ENCODE data around the gene RAP1B. TPM values are rescaled to one million over a fixed set of nuclear protein-coding genes. Genes with fewer than 3 reads are reported as not detected.

The RAP1B gene
- total RNA-seq, 4 donors from 2014 or later = 133 to 232 (median 193) TPM

GRCh38 chr12:68609998-68610369 is 715 bp upstream of the RAP1B start:
- Histone ChIP-seq H3K4me1 (peaks cover 24 to 34% of the 10 kb centered on the region in 2 donors), H3K27me3 (no peaks in the 10 kb centered on the region), H3K4me3 (replicated peaks in 1 of 3) (peak overlapping the region in 2 of 3 donors; percentile 68 to 70), H3K36me3 (no peaks in the 10 kb centered on the region), H3K27ac (peak overlapping the region; percentile 64 to 98 (median 95)), H3K9me3 (no peaks in the 10 kb centered on the region)
- WGBS, 2 donors = 5 to 7% methylated on average over 11 of the region's 11 CpGs
- DNase-seq = peak in 1 of 2 donors; percentile 8
- intact Hi-C loops (cut with DNase I) = loop anchor here (10.0 kb wide), 1 partner anchor 245 kb away; no protein-coding TSS in a partner anchor
- TF ChIP-seq POLR2A (IDR thresholded peaks at IDR 0.05) (no peak), CTCF (IDR thresholded peaks at IDR 0.05) (no peak)

- TF ChIP-seq POLR2A (IDR thresholded peaks at IDR 0.05) (peak in 1 of 2 donors; percentile 60), CTCF (IDR thresholded peaks at IDR 0.05) (no peak)
- WGBS, 2 donors = 0% methylated on average over 19 to 29 of the region's 72 CpGs
- Histone ChIP-seq H3K27ac (peak overlapping the region; percentile 95 to 98 (median 95)), H3K9me3 (no peaks in the 10 kb centered on the region), H3K4me1 (peaks cover 36 to 40% of the 10 kb centered on the region in 2 donors), H3K36me3 (no peaks in the 10 kb centered on the region), H3K27me3 (no peaks in the 10 kb centered on the region), H3K4me3 (replicated peaks in 1 of 3) (peak overlapping the region; percentile 66 to 91 (median 68))
- peak; percentile 60 to 67 for DNase-seq
- intact Hi-C loops (cut with DNase I) = loop anchor here (10.0 kb wide), 1 partner anchor 246 kb away; no protein-coding TSS in a partner anchor
Observed at GRCh38 chr12:68611094-68611805, 551 bp downstream of the RAP1B start.

DNA sequence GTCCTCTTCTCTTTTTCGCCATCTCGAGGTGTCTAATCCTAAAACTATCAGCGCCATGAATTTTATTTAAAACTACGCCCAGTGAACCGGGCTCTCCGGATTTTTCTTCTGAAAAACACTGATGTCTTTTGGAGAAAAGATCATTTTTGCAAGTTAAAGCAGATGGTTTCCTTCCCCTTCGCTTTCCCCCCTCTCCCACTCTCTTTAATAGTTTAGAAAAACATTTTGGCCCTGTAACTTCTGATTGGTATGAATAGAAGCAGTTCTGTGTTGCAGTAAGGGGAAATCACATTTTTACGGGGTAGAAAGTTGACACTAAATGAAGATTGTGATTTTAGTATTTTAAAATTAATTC is 1.1 kb downstream of the RAP1B start:
- intact Hi-C loops (cut with DNase I) = loop anchor here (10.0 kb wide), 1 partner anchor 247 kb away; no protein-coding TSS in a partner anchor
- peaks cover 36 to 40% of the 10 kb centered on the region in 2 donors for H3K4me1 ChIP-seq
- TF ChIP-seq POLR2A (IDR thresholded peaks at IDR 0.05) (no peak), CTCF (IDR thresholded peaks at IDR 0.05) (no peak)

DNA sequence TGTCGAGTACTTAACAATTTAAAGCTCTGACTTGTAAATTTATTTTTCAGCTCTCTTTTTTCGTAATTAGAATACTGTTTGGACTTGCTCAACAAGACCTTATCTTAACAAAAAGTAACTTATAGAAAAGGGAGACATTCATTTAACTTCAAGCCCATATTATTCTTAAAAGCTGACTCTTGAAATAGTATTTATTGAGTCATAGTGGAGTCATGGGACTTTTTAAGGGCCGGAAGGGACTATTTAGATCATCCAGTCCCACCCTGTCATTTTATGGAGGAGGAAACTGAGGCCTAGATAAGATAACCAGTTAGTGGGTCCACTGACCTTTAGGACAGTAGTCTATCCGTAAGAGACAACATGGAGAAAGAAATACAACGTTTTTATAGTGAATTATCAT is 1.5 kb downstream of the RAP1B start:
- H3K4me1 ChIP-seq = peaks cover 36 to 40% of the 10 kb centered on the region in 2 donors
- TF ChIP-seq POLR2A (IDR thresholded peaks at IDR 0.05) (no peak), CTCF (IDR thresholded peaks at IDR 0.05) (no peak)
- DNase-seq = no peak
- H3K4me3 ChIP-seq (replicated peaks in 1 of 3) = peak overlapping the region in 2 of 3 donors; percentile 68 to 91
- 21 to 33% methylated on average over 5 of the region's 5 CpGs for WGBS, 2 donors
- intact Hi-C loops (cut with DNase I) = loop anchor here (10.0 kb wide), 1 partner anchor 247 kb away; no protein-coding TSS in a partner anchor
- peak overlapping the region; percentile 95 to 98 (median 95) for H3K27ac ChIP-seq
- no peaks in the 10 kb centered on the region for H3K27me3 ChIP-seq
- H3K9me3 ChIP-seq = no peaks in the 10 kb centered on the region
- H3K36me3 ChIP-seq = no peaks in the 10 kb centered on the region

More for the DNA sequence above, 1.1 kb downstream of the RAP1B start:
- H3K9me3 ChIP-seq = no peaks in the 10 kb centered on the region
- DNase-seq = no peak
- H3K4me3 ChIP-seq (replicated peaks in 1 of 3) = peak overlapping the region; percentile 66 to 91 (median 68)
- no peaks in the 10 kb centered on the region for H3K36me3 ChIP-seq
- no peaks in the 10 kb centered on the region for H3K27me3 ChIP-seq
- H3K27ac ChIP-seq = peak overlapping the region; percentile 95 to 98 (median 95)
- WGBS, 2 donors = 1 to 2% methylated on average over 8 of the region's 8 CpGs

DNA sequence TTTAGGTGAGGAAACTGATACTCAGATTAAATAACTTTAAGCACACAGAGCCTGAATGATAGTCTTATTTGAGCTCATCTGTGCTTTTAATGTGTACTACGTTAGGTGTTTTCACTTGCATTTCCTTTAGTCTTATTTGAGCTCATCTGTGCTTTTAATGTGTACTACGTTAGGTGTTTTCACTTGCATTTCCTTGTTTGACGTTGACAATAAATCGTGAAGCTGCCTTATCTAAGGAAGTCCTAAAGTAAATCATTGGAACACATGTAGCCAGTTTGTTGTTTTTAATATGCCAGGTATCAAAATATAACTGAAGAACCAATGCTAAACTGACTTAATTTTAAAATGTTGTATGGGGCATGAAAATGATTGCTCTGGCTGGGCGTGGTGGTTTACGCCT is 2.0 kb downstream of the RAP1B start:
- H3K27me3 ChIP-seq = no peaks in the 10 kb centered on the region
- H3K4me1 ChIP-seq = peaks cover 36 to 40% of the 10 kb centered on the region in 2 donors
- H3K36me3 ChIP-seq = no peaks in the 10 kb centered on the region
- no peak overlapping the region for H3K4me3 ChIP-seq (replicated peaks in 1 of 3)
- H3K27ac ChIP-seq = peak overlapping the region in 2 of 3 donors; percentile 95 to 98
- no peaks in the 10 kb centered on the region for H3K9me3 ChIP-seq
- DNase-seq = no peak
- TF ChIP-seq CTCF (IDR thresholded peaks at IDR 0.05) (no peak), POLR2A (IDR thresholded peaks at IDR 0.05) (no peak)
- 63 to 64% methylated on average over 6 of the region's 6 CpGs for WGBS, 2 donors
- intact Hi-C loops (cut with DNase I) = loop anchor here (10.0 kb wide), 1 partner anchor 248 kb away; no protein-coding TSS in a partner anchor

All from thyroid gland (tissue), 4 donors.